ENCODE measurements around the gene CPT1A.
A peak's percentile ranks its signal among the peaks of the same experiment; 100 is the strongest.

Gene CPT1A

DNA sequence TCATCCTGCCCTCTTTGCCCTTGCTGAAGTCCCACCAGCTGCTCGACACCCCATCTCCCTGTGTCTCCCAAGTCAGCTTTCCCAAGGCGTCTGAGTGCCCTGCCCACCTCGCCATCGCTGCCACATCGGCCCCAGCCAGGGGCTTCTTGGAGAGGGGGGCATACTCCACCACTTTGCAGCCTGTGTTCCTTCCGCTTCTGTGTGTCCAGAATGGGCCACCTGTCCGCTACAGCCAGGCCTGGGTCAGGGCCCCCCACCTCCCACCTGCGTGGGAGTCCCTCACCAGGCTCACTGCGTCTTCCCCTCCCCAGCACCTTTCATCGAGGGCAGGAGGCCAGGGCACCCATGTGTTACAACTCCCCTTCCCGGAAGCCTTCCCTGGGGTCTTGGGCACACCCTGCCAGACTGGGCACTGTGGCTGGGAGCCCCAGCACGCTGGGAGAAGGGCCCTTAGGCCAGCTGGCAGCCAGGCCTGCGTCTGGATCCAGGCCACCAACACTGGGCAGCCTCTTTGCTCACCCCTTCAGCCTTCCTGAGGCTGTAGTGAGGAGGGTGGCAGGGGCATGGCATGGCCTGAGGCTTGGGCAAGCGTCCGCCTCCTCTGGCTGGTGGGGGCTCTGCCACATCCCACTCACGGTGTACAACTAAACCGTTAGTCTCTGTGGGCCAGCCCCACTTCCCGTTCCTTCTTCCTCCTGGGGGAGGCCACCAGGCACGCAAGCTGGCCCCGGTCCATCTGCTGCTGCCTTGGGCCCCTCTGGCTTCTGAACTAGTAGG lies 13.4 kb downstream of the CPT1A start:
- no peak for DNase-seq

DNA sequence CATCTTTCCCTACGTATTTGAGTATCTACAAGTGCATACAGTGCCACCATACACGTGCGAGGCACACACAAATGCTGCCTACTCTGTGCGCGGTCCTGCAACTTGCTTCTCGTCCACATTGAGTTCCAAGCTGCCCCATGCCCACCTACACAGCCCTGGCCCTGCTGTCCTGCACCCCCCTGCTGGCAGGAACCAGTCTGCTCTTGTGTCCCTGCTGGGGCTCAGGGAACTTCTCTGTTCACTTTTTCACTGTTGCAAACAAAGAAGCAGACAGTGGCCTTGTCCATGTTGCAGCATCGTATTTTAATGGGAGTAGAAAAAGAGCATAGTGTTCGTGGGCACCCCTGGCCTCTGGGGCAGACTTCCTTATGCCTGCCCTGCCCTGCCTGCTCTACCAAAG lies 14.0 kb downstream of the CPT1A start:
- no peak for DNase-seq

DNA sequence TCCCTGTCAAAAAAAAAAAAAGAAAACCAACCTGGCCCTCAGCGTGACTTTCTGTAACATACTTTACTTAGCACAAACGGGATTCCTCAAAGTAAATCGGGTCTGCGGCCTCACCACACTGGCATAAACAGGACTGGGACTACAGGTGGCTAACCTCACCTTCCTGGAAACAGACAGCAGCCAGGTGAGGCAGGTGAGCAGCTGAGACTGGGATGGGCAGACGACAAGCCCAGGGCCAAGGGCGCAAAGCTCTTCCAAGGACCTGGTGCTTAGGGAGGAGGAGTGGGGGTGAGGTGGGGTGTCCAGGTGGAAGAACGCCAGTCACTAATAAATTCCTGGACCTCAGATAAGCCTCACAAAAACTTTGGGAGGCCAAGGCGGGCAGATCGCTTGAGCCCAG lies 15.0 kb downstream of the CPT1A start:
- no peak for DNase-seq

DNA sequence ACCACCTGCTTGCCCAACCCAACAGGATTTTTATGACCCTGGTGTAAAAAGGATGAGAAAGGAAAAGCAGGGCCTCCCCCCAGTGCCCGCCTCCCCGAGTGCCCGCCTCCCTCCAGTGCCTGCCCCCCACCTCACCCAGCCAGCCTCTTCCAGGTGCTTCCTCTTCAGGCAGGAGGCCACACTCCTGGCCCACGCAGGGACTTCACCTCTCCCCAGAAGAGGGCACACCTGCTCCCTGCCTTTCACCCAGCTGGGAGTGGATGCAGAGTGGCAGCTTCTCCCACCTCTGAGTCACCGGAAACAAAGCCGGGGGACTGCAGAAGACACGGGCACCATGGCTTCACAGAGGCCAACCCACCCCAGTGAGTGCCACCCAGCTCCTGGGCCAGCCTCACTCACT lies 16.1 kb downstream of the CPT1A start:
- peak; percentile 70 for DNase-seq

DNA sequence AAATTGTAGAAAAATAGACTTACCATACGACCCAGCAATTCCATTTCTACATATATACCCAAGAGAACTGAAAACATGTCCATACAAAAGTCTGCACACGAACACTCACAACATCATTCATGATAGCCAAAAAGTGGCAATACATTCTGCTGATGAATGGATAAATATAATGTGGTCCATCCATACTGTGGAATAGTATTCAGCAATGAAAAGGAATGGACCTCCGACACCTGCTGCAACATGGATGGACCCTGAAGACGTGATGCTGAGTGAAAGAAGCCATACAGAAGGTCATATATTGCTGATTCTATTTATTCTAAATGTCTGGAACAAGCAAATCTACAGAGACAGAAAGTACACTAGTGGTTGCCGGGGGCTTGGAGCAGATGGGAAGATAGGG lies 19.2 kb downstream of the CPT1A start:
- DNase-seq = no peak

DNA sequence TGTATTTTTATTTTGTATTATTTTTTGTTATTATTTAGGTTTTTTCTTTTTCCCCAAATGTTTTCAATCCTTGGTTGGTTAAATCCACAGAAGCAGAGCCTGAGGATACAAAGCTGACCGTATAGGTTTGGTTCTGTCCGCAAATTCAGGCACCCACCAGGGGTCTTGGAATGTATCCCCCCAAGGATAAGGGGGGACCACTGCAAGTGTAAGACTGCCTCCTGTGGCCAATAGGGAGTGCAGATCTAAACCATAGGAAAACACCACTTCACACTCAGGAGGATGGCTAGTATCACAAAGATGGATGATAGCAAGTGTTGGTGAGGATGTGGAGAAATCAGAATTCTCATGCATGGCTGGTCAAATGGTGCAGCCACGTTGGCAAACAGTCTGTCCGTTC lies 20.0 kb downstream of the CPT1A start:
- DNase-seq = no peak

DNA sequence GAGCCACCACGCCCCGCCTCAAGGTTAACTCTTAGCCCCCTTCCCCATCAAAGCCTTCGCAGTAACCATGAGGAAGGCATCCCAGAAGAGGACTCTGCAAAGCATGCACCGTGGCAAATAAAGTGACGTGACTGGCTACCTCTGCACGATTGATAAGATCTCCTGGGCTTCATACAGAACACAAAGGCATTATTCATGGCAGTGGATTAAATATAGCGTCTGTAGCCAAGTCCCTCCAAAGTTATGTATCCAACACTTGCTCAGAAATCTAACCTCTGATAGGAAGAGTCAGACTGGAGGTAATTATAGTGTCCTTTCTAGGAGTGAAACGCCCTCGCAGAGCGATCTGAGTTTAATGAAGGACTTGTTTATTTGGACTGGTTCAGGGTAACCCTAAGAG lies 22.4 kb downstream of the CPT1A start:
- no peak for DNase-seq

DNA sequence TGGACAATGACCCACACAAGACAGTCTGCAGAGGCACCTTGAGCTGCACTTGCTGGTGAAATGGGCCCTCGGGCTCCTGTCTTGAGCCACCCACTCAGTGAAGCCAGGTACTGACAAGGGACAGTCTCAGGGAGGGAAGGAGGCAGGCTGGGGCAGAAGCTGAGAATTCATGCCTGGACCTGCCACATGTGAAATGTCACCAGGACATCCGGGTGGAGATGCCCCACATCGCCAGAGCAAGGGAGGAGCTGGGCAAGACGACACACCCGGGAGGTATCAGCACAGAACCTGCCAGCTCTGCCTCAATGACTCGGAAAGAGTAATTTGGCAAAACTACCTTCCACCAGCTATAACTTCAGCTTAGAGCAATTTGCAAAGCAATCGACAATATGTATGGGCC lies 23.5 kb downstream of the CPT1A start:
- DNase-seq = no peak

DNA sequence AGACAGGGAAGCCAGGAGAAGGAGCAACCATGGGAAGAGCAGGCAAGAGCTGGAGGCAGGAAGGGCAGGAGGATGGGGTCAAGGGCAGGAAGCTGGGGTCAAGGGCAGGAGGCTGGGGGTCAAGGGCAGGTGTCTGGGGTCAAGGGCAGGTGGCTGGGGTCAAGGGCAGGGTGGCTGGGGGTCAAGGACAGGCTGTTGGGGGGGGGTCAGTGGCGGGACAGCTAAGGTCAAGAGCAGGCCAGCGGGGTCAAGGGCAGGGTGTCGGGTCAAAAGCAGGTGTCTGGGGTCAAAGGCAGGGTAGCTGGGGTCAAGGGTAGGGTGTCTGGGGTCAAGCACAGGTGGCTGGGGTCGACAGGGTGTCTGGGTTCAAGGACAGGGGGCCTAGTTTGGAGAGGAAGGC lies 24.2 kb downstream of the CPT1A start:
- no peak for DNase-seq

DNA sequence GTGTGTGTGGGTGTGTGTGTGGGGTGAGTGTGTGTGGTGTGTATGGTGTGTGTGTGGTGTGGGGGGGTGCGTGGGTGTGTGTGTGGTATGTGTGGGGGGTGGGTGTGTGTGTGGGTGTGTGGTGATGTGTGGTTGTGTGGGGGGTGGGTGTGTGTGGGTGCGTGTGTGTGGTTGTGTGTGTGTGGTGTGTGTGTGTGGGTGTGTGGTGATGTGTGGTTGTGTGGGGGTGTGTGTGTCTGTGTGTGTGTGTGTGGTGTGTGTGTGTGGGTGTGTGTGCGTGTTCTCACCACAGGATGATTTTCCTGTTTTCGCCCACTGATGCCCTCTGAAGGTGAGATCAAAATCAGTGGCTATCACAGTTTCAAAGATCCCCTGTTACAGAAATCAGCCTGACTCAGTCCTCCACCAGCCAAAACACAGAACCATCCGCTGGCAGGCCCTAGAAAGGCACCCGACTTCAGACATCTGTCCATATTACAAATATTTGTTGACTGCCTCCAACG lies 24.7 kb downstream of the CPT1A start:
- peak; percentile 37 for DNase-seq

DNA sequence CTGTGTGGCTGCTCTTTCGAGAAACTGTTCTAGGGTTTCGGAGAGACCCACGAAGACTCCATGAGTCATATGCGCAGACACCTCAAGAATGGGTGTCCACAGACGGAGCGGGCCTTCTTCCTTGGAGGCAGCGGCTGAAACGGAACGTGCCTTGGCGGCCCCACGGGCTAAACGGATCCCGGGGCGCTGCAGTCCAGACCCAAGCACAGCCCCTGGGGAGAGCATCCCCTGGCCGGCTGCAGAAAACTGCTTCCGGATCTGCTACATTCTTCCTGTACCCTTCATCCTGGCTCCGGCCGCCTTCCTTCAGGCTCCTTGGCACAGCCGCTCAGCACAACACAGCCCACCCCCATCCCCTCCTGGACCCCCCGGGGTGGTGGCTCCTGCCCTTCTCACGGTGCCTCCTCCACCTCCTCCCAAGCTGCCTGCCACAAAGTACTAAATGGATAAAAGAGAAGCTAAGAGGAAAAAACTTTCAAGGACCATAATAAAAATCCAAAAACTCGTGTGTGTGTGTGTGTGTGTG lies 25.4 kb downstream of the CPT1A start:
- no peak for DNase-seq

DNA sequence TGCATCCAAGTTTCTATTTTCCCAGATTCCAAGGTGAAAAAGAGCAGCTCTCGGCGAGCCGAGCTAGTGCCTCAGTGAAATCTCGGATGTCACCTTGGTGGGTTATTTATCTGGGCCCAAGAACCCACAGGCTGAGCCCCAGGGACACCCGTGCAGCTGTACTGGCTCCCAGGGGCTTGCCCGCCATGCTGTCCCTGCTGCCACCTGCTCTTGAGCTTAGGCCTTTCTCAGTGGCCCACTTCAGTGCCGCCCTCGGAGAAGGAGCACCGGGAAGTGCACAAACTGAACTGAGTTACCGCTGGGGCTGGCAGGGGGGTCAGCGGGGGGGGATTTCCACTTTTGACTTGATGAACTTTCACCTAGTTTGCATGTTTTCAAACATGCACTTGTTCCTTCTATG lies 27.9 kb downstream of the CPT1A start:
- no peak for DNase-seq

DNA sequence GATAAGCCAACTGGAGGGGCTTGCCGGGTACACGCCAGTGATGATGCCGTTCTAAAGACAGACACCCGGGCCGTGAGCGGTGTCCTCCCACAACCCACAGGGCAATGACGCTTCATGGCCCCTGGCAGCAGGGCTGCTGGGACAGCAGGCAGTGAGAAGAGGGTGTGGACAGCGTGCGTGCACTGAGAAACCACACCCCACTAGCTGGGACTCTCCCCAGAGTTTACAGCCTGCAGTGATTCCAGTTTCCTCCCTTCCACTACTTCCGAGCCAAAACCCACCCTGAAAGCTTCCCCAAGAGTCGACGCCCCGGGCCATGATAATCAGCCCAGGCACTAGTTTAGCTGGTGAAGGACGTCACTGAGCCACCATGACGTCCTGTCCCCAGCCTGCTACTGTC lies 29.2 kb downstream of the CPT1A start:
- DNase-seq = no peak

DNA sequence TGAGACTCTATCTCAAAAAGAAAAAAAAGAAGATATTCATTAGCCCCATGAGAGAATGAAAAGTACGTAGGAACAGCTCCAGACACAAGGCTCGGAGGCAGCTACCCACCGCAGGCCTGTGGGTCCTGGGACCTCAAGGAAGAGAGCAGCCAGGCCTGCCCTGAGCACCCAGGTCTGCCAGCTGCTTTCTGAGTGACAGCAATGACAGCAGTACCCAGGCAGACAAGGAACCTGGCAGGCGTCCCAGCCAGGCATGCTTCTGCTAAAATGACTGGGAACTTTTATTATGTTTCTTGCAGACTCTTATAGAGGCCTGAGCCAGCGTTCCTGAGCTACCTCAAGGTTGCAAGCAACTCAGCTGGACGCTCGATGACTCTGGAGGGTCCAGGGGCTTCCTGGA lies 31.6 kb downstream of the CPT1A start:
- no peak for DNase-seq

DNA sequence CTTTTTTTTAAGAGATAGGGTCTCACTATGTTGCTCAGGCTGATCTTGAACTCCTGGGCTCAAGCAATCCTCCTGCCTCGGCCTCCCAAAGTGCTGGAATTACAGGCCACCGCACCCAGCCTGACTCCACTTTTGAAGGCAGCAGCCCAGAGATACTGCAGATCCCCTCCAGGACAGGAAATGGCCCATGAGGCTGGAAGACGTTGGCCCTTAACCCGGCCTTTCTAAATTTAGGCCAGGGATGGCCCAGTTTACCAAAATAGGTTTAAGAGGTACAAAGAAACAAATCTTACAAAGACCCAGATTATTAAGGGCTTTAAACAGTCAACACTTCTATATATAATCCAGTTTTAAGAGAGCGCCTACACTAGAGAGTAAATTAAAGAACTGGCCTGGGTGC lies 32.2 kb downstream of the CPT1A start:
- DNase-seq = no peak

DNA sequence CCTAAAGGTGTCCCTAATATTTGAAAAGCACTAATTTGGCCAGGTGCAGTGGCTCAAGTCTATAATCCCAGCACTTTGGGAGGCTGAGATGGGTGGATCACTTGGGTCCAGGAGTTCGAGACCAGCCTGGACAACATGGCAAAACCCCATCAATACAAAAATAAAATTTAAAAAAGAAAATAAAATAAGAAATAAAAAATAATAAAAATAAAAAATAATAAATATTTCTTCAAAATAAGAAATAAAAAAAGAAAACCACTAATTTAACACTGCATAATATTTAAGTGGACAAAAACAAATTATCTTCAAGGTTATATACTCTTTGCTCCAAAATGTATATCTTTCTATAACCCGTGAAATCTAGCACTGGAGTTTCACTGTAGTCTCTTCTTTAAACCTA lies 32.9 kb downstream of the CPT1A start:
- DNase-seq = no peak

DNA sequence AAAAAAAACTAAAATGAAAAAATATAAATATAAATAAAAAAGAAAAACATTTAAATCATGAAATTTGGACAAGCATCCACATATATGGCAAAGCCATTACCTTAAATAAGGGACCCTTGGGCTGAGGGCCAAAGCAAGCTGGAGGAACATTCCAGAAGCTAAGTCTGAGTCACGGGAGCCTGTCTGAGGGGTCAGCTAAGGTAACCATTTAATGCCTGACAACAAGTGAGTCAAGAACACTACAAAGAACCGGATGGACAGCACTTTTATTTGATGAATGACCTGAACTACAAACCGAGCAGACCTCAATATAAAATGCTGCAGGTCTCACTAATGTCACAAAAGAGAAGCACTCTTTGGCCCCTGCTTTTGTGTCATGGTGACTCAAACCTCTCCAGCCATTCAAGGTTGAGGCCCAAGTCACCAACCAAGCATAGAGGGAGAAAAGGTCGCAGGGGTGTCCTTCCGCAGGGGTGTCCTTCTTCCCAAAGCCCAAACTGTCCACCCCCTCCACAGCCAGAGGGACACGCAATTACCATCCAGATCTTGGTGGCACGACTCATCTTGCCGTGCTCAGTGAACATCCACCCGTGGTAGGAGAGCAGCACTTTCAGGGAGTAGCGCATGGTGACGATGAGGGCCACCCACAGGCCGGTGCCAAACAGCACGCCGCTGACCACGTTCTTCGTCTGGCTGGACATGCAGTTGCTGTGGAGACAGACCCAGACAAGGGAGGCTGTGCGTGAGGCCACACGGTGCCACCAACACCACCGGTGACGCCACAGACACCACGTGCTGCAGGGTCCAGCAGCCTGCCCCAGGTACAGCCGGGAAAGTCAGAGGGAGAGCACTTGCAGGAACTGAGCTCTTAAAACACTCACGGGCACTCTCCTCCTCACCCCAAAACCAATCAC lies 34.5 kb downstream of the CPT1A start:
- no peak for DNase-seq

DNA sequence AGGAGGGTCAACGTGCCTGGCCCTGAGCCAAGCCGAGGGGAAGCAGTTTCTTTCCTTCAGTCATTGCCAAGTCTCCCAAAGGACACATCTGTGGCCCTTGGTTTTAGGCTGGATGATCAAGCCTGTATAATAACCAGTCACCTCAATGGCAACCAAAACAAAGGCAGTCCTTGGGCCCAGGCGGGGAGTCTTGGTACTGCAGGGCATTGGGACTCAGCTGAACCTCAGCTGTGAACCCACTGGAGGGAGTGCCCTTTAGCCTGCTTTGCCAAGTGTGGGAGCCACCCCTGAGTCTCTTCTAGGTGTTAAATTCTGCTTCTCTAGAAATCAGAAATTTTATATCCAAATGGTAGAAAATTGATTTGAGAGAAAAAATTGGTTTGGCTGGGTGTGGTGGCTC lies 36.9 kb downstream of the CPT1A start:
- DNase-seq = no peak

DNA sequence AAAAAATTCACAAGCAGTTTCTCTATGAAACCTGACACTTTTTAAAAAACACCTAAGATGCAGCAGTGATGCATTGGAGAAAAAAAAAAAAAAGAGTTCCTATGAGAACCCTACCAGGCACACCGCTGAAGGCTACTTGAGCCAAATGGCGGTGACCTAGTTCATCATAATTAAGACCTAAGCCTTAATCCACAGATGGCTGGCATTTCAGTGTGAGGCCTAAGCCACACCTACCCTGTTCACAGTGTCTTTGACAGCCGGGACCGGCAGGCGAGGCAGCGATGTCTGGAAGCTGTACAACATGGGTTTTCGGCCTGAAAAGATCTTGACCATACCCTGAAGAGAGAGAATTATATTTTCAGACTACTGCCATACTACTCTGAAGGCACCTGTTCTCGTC lies 38.0 kb downstream of the CPT1A start:
- no peak for DNase-seq

DNA sequence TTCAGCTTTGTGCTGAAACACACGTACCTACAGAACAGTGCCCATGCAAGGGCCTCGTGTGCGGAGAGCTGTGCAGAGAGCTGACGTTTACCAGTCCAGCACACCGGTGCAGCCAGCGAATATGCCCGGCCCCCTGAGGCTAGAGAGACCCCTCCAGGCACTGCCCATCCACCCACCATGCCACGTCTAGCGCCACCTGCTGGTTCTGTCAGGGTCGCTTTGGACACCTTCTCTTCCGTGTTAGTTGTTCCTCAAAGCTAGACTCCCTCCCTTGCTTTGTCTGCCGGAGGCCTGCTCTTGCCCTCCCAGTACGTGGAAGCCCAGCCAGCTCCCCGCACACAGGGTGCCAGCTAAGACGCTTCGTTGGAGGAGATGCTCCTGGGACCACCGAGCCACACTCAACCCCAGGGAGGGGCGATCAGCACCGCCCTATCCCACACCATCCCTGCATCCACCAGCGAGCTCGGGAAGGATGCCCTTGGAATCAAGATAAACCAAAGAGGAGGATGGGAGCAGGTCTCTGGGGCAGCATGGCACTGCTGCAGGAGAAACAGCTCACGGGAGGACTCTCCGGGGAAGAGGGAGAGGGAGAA lies 43.4 kb downstream of the CPT1A start:
- DNase-seq = peak; percentile 74

DNA sequence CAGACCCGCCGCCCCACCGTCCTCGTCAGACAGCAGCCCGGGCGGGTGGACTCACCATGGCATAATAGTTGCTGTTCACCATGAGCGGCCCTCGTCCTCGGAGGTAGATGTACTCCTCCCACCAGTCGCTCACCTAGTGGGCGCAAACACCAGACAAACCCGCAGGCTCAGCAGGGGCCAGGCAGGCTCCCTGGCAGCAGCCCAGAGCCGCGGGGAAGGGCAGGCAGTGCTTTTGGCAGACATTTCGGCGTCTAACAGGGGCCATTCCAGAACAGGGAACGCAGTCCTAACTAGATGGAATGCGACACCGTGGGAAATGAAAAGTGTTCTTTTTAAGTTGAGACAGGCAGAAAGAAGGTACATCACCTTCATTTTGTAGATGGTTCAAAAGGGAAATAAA lies 44.9 kb downstream of the CPT1A start:
- no peak for DNase-seq

DNA sequence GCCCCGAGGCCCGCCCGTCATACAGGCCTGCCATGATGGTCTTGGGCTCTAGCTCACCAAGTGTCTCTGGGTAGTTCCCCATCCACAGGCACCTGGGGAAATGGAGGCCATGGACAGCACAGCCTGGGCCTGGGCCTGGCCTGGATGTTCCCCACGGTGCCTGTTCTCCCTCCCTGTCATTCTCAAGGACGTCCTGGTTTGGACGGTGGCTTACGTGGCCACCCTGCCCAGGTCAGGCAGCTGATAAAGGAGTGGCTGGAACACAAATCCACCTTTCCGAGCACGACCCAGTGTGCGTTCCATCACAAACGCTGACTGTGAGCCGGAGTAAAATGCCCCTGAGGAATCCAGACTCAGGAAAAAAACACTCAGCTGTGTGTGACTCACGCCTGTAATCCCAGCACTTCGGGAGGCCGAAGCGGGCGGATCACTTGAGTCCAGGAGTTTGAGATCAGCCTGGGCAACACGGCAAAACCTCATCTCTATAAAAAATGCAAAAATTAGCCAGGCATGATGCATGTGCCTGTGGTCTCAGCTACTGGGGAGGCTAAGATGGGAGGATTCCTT lies 49.2 kb downstream of the CPT1A start:
- DNase-seq = no peak

DNA sequence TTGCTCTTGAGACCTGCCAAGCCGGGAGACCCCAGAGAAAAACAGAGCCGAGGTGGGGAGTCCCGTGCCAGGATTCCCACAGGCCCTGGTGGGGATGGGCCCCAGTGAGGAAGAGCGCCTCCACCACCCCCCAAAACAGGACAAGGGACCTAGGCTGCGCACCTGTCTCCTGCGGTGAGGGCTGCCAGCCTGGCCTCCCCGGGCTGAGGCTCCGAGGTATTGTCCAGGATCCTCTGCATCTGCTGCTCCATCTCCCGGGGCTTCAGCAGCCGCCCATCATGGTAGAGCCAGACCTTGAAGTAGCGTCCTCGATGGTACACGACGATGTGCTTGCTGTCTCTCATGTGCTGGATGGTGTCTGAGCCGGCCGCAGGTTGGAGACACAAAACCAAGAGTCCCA lies 57.1 kb downstream of the CPT1A start:
- DNase-seq = no peak
